ENCODE data around the gene VPS50. TPM values are rescaled to one million over a fixed set of nuclear protein-coding genes. Genes with fewer than 3 reads are reported as not detected.

Gene VPS50
- total and polyA plus RNA-seq, 10 of the 15 experiments (the other 5 are each of a cell fraction or from before 2014, with no cell fraction given) = 4.0 to 22.0 (median 16.2) TPM

DNA sequence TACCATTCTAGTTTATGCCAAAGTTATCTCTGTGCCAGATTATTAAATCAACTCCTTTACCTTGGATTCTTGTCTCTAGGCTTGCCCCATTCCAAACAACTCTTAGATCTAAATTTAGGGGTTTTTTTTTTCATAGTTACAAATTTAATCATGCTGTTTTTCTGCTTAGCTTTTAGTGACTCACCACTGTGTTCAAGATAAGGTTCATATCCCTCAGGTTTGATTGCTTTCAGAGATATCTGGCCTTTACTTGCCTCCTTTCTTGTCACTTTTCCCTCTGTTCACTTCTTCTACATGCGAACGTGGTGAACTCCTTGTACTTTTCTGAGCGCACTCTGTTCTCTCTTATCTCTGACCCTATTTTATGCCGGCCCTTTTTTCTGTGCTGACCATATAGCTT is 78.2 kb downstream of the VPS50 start:
- TF ChIP-seq RCOR1 (conservative IDR thresholded peaks at IDR 0.05; ENCODE audit: low read depth, low read length) (no peak), STAT1 (conservative IDR thresholded peaks at IDR 0.05) (no peak), MEF2B (IDR thresholded peaks at IDR 0.05; ENCODE audit: partially characterized antibody, poor library complexity, severe bottlenecking) (no peak)
- intact Hi-C loops (cut with micrococcal nuclease; ENCODE audit: unreplicated experiment) (no loop called here), in situ Hi-C loops (cut with MboI) (no loop called here)
- H4K20me1 ChIP-seq (ENCODE audit: control insufficient read depth, insufficient read depth) = no peaks in the 10 kb centered on the region
- DNase-seq (ENCODE audit: low read depth, low spot score) (no peak), ATAC-seq (no peak), FAIRE-seq (no peak)
- BruUV-seq (replicated peaks) = no TSS peak
- ChIA-PET CTCF (no interaction called here), POLR2A (no interaction called here), RAD21 (ENCODE audit: unreplicated experiment) (no interaction called here), SMC1A (ENCODE audit: uncharacterized antibody, unreplicated experiment) (no interaction called here)
- no peaks in the 10 kb centered on the region; a peak in 1 of 4 replicates for H3K36me3 ChIP-seq (ENCODE audit: control insufficient read depth in 2 of 2, insufficient read depth in 2 of 2, low read length in 1 of 2)
- no peaks in the 10 kb centered on the region for H3K79me2 ChIP-seq (ENCODE audit: control insufficient read depth, insufficient read depth, low read length)
- no peaks in the 10 kb centered on the region for H3K27me3 ChIP-seq (replicated peaks in 1 of 2; ENCODE audit: control insufficient read depth in 2 of 2, insufficient read depth in 2 of 2, low read length in 1 of 2)
- H3K9me3 ChIP-seq (replicated peaks; ENCODE audit: control insufficient read depth, insufficient read depth, low read length) = no peaks in the 10 kb centered on the region
- H3K4me1 ChIP-seq (ENCODE audit: control insufficient read depth, insufficient read depth, low read length) = no peaks in the 10 kb centered on the region
- no peak overlapping the region for H3K27ac ChIP-seq (ENCODE audit: control insufficient read depth, insufficient read depth)
- WGBS (ENCODE audit: insufficient coverage, insufficient replicate concordance, low lambda C conversion rate, missing lambda C conversion rate) = 98% methylated on average over 4 of the region's 4 CpGs
- H2AFZ ChIP-seq (ENCODE audit: control insufficient read depth, low read depth, low read length) = no peak overlapping the region
- H3K9ac ChIP-seq (ENCODE audit: control insufficient read depth, insufficient read depth, low read length) = no peak overlapping the region
- H3K4me3 ChIP-seq = no peak overlapping the region
- H3K4me2 ChIP-seq (ENCODE audit: control insufficient read depth, insufficient read depth) = no peak overlapping the region

DNA sequence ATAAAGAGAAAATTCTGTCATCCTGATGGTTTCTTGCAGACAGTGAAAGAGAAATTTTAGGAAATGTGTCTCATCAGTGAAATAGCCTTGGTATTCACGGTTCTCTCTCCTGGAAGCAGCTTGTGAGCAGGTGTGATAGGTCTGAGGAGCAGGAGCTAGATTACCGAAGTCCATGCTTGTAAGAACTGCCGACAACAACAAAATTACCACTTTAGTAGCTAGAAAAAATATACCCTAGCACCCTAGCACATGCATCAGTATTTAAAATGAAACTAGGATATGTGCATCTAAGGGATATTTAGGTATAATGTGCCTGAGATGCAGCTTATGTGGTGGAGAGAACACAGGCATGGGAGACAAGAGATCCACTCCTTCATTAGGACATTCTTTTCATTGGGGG is 82.3 kb downstream of the VPS50 start:
- intact Hi-C loops (cut with micrococcal nuclease; ENCODE audit: unreplicated experiment) = no loop called here
- DNase-seq (ENCODE audit: low read depth, low spot score) (no peak), ATAC-seq (no peak), FAIRE-seq (no peak)
- no peak overlapping the region for H3K27ac ChIP-seq (ENCODE audit: control insufficient read depth, insufficient read depth)
- no peaks in the 10 kb centered on the region for H3K4me1 ChIP-seq (ENCODE audit: control insufficient read depth, insufficient read depth, low read length)
- no peak overlapping the region for H2AFZ ChIP-seq (ENCODE audit: control insufficient read depth, low read depth, low read length)
- no peaks in the 10 kb centered on the region for H3K27me3 ChIP-seq (replicated peaks in 1 of 2; ENCODE audit: control insufficient read depth in 2 of 2, insufficient read depth in 2 of 2, low read length in 1 of 2)
- SMC1A ChIA-PET (ENCODE audit: uncharacterized antibody, unreplicated experiment) = no interaction called here
- in situ Hi-C loops (cut with MboI) = no loop called here
- no peak overlapping the region for H3K9ac ChIP-seq (ENCODE audit: control insufficient read depth, insufficient read depth, low read length)
- BruUV-seq (replicated peaks) = no TSS peak
- POLR2A ChIA-PET = no interaction called here
- H3K4me2 ChIP-seq (ENCODE audit: control insufficient read depth, insufficient read depth) = no peak overlapping the region
- CTCF ChIA-PET = interaction anchor here (0.7 to 1.4 kb wide), 2 partner anchors 12 to 68 kb away, joined by 3 read pairs; no protein-coding TSS in a partner anchor
- no peak overlapping the region for H3K4me3 ChIP-seq
- TF ChIP-seq STAT1 (conservative IDR thresholded peaks at IDR 0.05) (no peak), BRCA1 (IDR thresholded peaks at IDR 0.05; ENCODE audit: low read depth, low read length) (no peak), NR2F1 (conservative IDR thresholded peaks at IDR 0.05) (no peak), NFYB (IDR thresholded peaks at IDR 0.05; ENCODE audit: insufficient read depth, low read depth, low read length) (no peak), ZNF217 (IDR thresholded peaks at IDR 0.05) (no peak), RAD51 (IDR thresholded peaks at IDR 0.05) (no peak), PAX5 (IDR thresholded peaks at IDR 0.05; ENCODE audit: borderline replicate concordance, low read depth, low read length) (no peak)
- TF ChIP-seq, protein P1, sequence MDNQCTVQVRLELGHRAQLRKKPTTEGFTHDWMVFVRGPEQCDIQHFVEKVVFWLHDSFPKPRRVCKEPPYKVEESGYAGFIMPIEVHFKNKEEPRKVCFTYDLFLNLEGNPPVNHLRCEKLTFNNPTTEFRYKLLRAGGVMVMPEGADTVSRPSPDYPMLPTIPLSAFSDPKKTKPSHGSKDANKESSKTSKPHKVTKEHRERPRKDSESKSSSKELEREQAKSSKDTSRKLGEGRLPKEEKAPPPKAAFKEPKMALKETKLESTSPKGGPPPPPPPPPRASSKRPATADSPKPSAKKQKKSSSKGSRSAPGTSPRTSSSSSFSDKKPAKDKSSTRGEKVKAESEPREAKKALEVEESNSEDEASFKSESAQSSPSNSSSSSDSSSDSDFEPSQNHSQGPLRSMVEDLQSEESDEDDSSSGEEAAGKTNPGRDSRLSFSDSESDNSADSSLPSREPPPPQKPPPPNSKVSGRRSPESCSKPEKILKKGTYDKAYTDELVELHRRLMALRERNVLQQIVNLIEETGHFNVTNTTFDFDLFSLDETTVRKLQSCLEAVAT (IDR thresholded peaks at IDR 0.05) = no peak
- TF ChIP-seq, protein P2, sequence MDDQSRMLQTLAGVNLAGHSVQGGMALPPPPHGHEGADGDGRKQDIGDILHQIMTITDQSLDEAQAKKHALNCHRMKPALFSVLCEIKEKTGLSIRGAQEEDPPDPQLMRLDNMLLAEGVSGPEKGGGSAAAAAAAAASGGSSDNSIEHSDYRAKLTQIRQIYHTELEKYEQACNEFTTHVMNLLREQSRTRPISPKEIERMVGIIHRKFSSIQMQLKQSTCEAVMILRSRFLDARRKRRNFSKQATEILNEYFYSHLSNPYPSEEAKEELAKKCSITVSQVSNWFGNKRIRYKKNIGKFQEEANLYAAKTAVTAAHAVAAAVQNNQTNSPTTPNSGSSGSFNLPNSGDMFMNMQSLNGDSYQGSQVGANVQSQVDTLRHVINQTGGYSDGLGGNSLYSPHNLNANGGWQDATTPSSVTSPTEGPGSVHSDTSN (IDR thresholded peaks at IDR 0.05; ENCODE audit: insufficient replicate concordance, low read depth, low read length) = no peak
- H4K20me1 ChIP-seq (ENCODE audit: control insufficient read depth, insufficient read depth) = no peaks in the 10 kb centered on the region
- RAD21 ChIA-PET (ENCODE audit: unreplicated experiment) = no interaction called here
- no peaks in the 10 kb centered on the region for H3K79me2 ChIP-seq (ENCODE audit: control insufficient read depth, insufficient read depth, low read length)
- WGBS (ENCODE audit: insufficient coverage, insufficient replicate concordance, low lambda C conversion rate, missing lambda C conversion rate) = 98% methylated on average over 3 of the region's 3 CpGs
- no peaks in the 10 kb centered on the region for H3K9me3 ChIP-seq (replicated peaks; ENCODE audit: control insufficient read depth, insufficient read depth, low read length)
- no peaks in the 10 kb centered on the region; a peak in 1 of 4 replicates for H3K36me3 ChIP-seq (ENCODE audit: control insufficient read depth in 2 of 2, insufficient read depth in 2 of 2, low read length in 1 of 2)
